ENCODE results near the gene TBCCD1. TPM values are rescaled to one million over a fixed set of nuclear protein-coding genes. Genes with fewer than 3 reads are reported as not detected.

Gene TBCCD1
- total and polyA plus RNA-seq, 2 experiments from 2014 or later: 5.8 to 16.7 TPM

GRCh38 chr3:186582541-186582940, 15.4 kb upstream of the TBCCD1 start:
- no peak for ATAC-seq

GRCh38 chr3:186580785-186581184, 13.6 kb upstream of the TBCCD1 start:
- H3K27me3 Mint-ChIP-seq (ENCODE audit: insufficient read depth, low read depth, poor library complexity): no peaks in the 10 kb centered on the region
- no peak overlapping the region for H3K4me3 Mint-ChIP-seq
- TF ChIP-seq CTCF (conservative IDR thresholded peaks at IDR 0.05; ENCODE audit: low read depth in 2 of 2): no peak
- no peak for TF ChIP-seq POLR2AphosphoS5 (IDR thresholded peaks at IDR 0.05; ENCODE audit: low read depth)
- TF ChIP-seq JUNB (IDR thresholded peaks at IDR 0.05; ENCODE audit: unreplicated experiment): no peak
- TF ChIP-seq ETS1 (IDR thresholded peaks at IDR 0.05): no peak
- no peak for TF ChIP-seq ZNF114 (CRISPR knock-in tag; IDR thresholded peaks at IDR 0.05)
- no peak for TF ChIP-seq EZH2 (IDR thresholded peaks at IDR 0.05; ENCODE audit: low read depth, unreplicated experiment)
- TF ChIP-seq ZNF331 (CRISPR knock-in tag; IDR thresholded peaks at IDR 0.05; ENCODE audit: low read depth): no peak
- no peak for TF ChIP-seq EZH2phosphoT487 (IDR thresholded peaks at IDR 0.05; ENCODE audit: unreplicated experiment)
- TF ChIP-seq ZNF462 (CRISPR knock-in tag; IDR thresholded peaks at IDR 0.05): no peak
- TF ChIP-seq CREB1 (CRISPR knock-in tag; IDR thresholded peaks at IDR 0.05; ENCODE audit: low read depth): no peak

More at GRCh38 chr3:186582541-186582940, 15.4 kb upstream of the TBCCD1 start:
- H3K27me3 ChIP-seq (ENCODE audit: insufficient read depth): no peaks in the 10 kb centered on the region
- H3K4me2 ChIP-seq: no peak overlapping the region
- H3K9me3 Mint-ChIP-seq: no peaks in the 10 kb centered on the region
- H3K36me3 Mint-ChIP-seq (ENCODE audit: low read depth): peaks cover 56% of the 10 kb centered on the region
- no peaks in the 10 kb centered on the region for H3F3A ChIP-seq (replicated peaks; ENCODE audit: low read depth)
- no peaks in the 10 kb centered on the region for H3K27me3 Mint-ChIP-seq (ENCODE audit: insufficient read depth, low read depth, poor library complexity)
- TF ChIP-seq EZH2phosphoT487 (IDR thresholded peaks at IDR 0.05; ENCODE audit: unreplicated experiment) (no peak), ETS1 (IDR thresholded peaks at IDR 0.05) (no peak)
- DNase-seq (ENCODE audit: low spot score): no peak
- H3K4me3 ChIP-seq: no peak overlapping the region
- peaks cover 53% of the 10 kb centered on the region for H3K36me3 ChIP-seq (ENCODE audit: insufficient read depth)
- no peak overlapping the region for H3K27ac Mint-ChIP-seq
- no peaks in the 10 kb centered on the region for H3K4me1 ChIP-seq (ENCODE audit: insufficient read depth)
- no peak overlapping the region for H2AFZ ChIP-seq
- no peak overlapping the region for H3K27ac ChIP-seq (ENCODE audit: low read depth)
- H3K9me2 ChIP-seq (ENCODE audit: insufficient read depth): no peaks in the 10 kb centered on the region
- H4K20me1 ChIP-seq (replicated peaks; ENCODE audit: insufficient read depth): 0 out of 2 replicates have a peak, but pooled peaks cover 4% of the 10 kb centered on the region
- H3K79me2 ChIP-seq (replicated peaks; ENCODE audit: insufficient read depth): no peaks in the 10 kb centered on the region
- no peak overlapping the region for H3K4me3 Mint-ChIP-seq
- no peaks in the 10 kb centered on the region for H3K4me1 Mint-ChIP-seq

More at GRCh38 chr3:186580785-186581184, 13.6 kb upstream of the TBCCD1 start:
- H3K4me1 Mint-ChIP-seq: no peaks in the 10 kb centered on the region
- H4K20me1 ChIP-seq (replicated peaks; ENCODE audit: insufficient read depth): 0 out of 2 replicates have a peak, but pooled peaks cover 4% of the 10 kb centered on the region
- H3K9me3 Mint-ChIP-seq: no peaks in the 10 kb centered on the region
- H3K79me2 ChIP-seq (replicated peaks; ENCODE audit: insufficient read depth): no peaks in the 10 kb centered on the region
- no peak overlapping the region for H3K27ac Mint-ChIP-seq
- no peaks in the 10 kb centered on the region for H3F3A ChIP-seq (replicated peaks; ENCODE audit: low read depth)
- ATAC-seq (no peak), DNase-seq (ENCODE audit: low spot score) (no peak)
- no peak overlapping the region for H3K4me2 ChIP-seq
- peaks cover 69% of the 10 kb centered on the region for H3K36me3 ChIP-seq (ENCODE audit: insufficient read depth)
- no peaks in the 10 kb centered on the region for H3K9me2 ChIP-seq (ENCODE audit: insufficient read depth)
- H3K4me1 ChIP-seq (ENCODE audit: insufficient read depth): no peaks in the 10 kb centered on the region
- no peaks in the 10 kb centered on the region for H3K27me3 ChIP-seq (ENCODE audit: insufficient read depth)
- H3K36me3 Mint-ChIP-seq (ENCODE audit: low read depth): peaks cover 70% of the 10 kb centered on the region
- no peak overlapping the region for H3K4me3 ChIP-seq
- no peak overlapping the region for H2AFZ ChIP-seq
- peak overlapping the region; percentile 48; the same call in 1 of the 2 replicates for H3K27ac ChIP-seq (ENCODE audit: low read depth)

Measured in GM23338 (cell line).